ENCODE data around the gene CARM1. TPM values are rescaled to one million over a fixed set of nuclear protein-coding genes. Genes with fewer than 3 reads are reported as not detected.

CARM1 gene
- total and polyA plus RNA-seq, 2 of the 13 experiments (the other 11 are each of a cell fraction or from before 2014, with no cell fraction given), result 27.6 to 55.8 TPM

DNA sequence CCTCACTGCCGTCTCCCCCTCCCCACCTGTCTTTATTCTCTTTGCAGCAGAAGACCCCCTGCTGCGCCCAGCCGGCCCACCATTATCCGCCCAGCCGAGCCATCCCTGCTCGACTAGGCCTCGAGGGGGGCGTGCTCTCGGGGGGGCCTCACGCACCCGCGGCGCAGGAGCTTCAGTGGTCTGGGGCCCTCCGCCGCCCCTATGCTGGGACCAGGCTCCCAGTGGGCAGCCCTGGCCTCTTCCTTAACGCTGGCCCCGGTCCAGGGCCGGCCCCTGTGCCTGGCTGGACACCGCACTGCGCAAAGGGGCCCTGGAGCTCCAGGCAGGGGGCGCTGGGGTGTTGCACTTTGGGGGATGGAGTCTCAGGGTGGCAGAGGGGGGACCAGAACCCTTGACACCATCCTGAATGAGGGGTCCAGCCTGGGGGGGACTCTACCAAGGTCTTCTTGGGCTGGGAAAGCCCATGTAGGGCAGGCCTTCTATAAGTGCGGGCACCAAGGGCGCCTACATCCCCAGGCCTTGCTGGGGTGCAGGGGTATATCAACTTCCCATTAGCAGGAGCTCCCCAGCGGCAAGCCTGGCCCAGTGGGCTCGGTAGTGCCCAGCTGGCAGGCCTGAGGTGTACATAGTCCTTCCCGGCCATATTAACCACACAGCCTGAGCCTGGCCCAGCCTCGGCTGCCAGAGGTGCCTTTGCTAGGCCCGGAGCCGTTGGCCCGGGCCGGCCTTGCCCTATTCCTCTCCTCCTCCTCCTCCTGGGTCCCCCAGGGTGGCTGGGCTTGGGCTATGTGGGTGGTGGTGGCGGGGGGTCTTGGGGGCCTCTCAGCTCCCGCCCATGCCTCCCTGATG, 40.2 kb upstream of the CARM1 start:
- Histone ChIP-seq H3K79me2 (ENCODE audit: insufficient read depth, low read length) (no peaks in the 10 kb centered on the region), H3K4me2 (ENCODE audit: low read depth, low read length) (no peak overlapping the region), H3K4me1 (ENCODE audit: insufficient read depth, low read length) (peaks cover 6% of the 10 kb centered on the region; the same call in 1 of the 2 replicates), H3K9ac (ENCODE audit: insufficient read depth, low read depth, low read length) (no peak overlapping the region), H3K36me3 (replicated peaks in 1 of 2; ENCODE audit: control insufficient read depth in 1 of 2, insufficient read depth in 2 of 2, low read length in 2 of 2) (peaks cover 14 to 23% of the 10 kb centered on the region in 2 experiments; a peak in 4 of 5 replicates), H3K27me3 (ENCODE audit: control insufficient read depth in 1 of 2, insufficient read depth in 2 of 2, low read length in 2 of 2) (no peaks in the 10 kb centered on the region), H3K27ac (ENCODE audit: extremely low read length, insufficient read depth, low read length) (no peak overlapping the region), H2AFZ (ENCODE audit: low read length) (no peak overlapping the region), H3K4me3 (replicated peaks in 1 of 3; ENCODE audit: insufficient read depth in 1 of 3, low read depth in 2 of 3, low read length in 3 of 3) (no peak overlapping the region), H3K9me3 (ENCODE audit: low read length) (no peaks in the 10 kb centered on the region), H4K20me1 (ENCODE audit: insufficient read depth, low read length) (no peaks in the 10 kb centered on the region)
- BruUV-seq (replicated peaks), result no TSS peak
- ATAC-seq, result no peak
- CTCF ChIA-PET (ENCODE audit: low intra/inter-chr PET ratio, low total read pairs), result no interaction called here
- DNase-seq (ENCODE audit: low spot score), result no peak
- WGBS (ENCODE audit: low lambda C conversion rate), result 96% methylated on average over 19 of the region's 33 CpGs
- no peak for FAIRE-seq
- POLR2A ChIA-PET, result no interaction called here
- intact Hi-C loops (cut with micrococcal nuclease; ENCODE audit: unreplicated experiment) (loop anchor here (10.0 kb wide), 1 partner anchor 116 kb away; the partner anchor contains the start of gene DNM2), in situ Hi-C loops (cut with HindIII; ENCODE audit: extremely low pct_ligation_motif_present, low pct_unique_long_range_greater_than_20kb) (no loop called here)
- TF ChIP-seq AGO2 (optimal IDR thresholded peaks at IDR 0.05; ENCODE audit: low read depth, low read length), result peak; percentile 92
- TF ChIP-seq MYC (CRISPR knock-in tag; IDR thresholded peaks at IDR 0.05; ENCODE audit: borderline replicate concordance), result no peak
- peak; percentile 49; the same call in 1 of the 2 replicates for TF ChIP-seq RBFOX2 (IDR thresholded peaks at IDR 0.05; ENCODE audit: low read depth, low read length)
- TF ChIP-seq TAF15 (IDR thresholded peaks at IDR 0.05; ENCODE audit: low read depth, low read length, poor library complexity, severe bottlenecking), result no peak
- TF ChIP-seq POLR2G (IDR thresholded peaks at IDR 0.05; ENCODE audit: low read depth, low read length), result peak; percentile 9; the same call in 1 of the 2 replicates
